HCT116 (cell line): ENCODE measurements around the gene SLC51A.
"Not testable (repeated sequence)": the region's sequence is repeated elsewhere in the genome, so short reads cannot be mapped to it uniquely, and the experiment has no call there.

Experiments used
- EZH2 ChIP-seq: fragments of 200-600 bp; sonication (generic); IDR thresholded peaks from 2 replicates; pipeline ENCODE4 v1.6.1; 2017; ENCODE audit warnings: antibody characterized with exemption, mixed run types
- POLR2A ChIP-seq: IDR thresholded peaks from 2 replicates; pipeline ENCODE4 v1.7.0; 2011; ENCODE audit warnings: borderline replicate concordance; ENCODE audit not compliant: insufficient read depth, insufficient read length; ENCODE audit errors: extremely low read depth
- RAD21 ChIP-seq: IDR thresholded peaks from 2 replicates; pipeline ENCODE4 v1.6.1; 2012; ENCODE audit warnings: low read depth, mild to moderate bottlenecking
- SRF ChIP-seq: IDR thresholded peaks from 2 replicates; pipeline ENCODE4 v1.6.1; 2012; ENCODE audit warnings: low read depth
- YY1 ChIP-seq: IDR thresholded peaks from 2 replicates; pipeline ENCODE4 v1.6.1; 2011; ENCODE audit warnings: low read length, low read depth, moderate library complexity, mild to moderate bottlenecking; ENCODE audit not compliant: insufficient replicate concordance; ENCODE audit errors: extremely low read depth
- TF ChIP-seq, protein P1 (sequence below), 3 experiments: fragments of 200-600 bp in 1 of 3; sonication (generic) in 1 of 3; IDR thresholded peaks in 2 of 3; conservative IDR thresholded peaks in 1 of 3; 2 replicates each; pipeline ENCODE4 v1.5.1; 2012 to 2017; ENCODE audit warnings: low read depth in 2 of 3, low read length in 2 of 3, antibody characterized with exemption in 1 of 3, borderline replicate concordance in 1 of 3, control low read depth in 1 of 3, mild to moderate bottlenecking in 1 of 3, mixed read lengths in 1 of 3, mixed run types in 1 of 3, moderate library complexity in 1 of 3; ENCODE audit not compliant: insufficient read depth in 1 of 3
- TF ChIP-seq, protein P2 (sequence below): IDR thresholded peaks from 2 replicates; pipeline ENCODE4 v1.6.1; 2012
- TF ChIP-seq, protein P3 (sequence below): IDR thresholded peaks from 2 replicates; pipeline ENCODE4 v1.6.1; 2011; ENCODE audit warnings: mild to moderate bottlenecking, low read length, moderate library complexity; ENCODE audit not compliant: insufficient replicate concordance; ENCODE audit errors: extremely low read depth
- TF ChIP-seq, protein P4 (sequence below): IDR thresholded peaks from 2 replicates; pipeline ENCODE4 v1.6.1; 2012; ENCODE audit warnings: low read depth

DNA sequence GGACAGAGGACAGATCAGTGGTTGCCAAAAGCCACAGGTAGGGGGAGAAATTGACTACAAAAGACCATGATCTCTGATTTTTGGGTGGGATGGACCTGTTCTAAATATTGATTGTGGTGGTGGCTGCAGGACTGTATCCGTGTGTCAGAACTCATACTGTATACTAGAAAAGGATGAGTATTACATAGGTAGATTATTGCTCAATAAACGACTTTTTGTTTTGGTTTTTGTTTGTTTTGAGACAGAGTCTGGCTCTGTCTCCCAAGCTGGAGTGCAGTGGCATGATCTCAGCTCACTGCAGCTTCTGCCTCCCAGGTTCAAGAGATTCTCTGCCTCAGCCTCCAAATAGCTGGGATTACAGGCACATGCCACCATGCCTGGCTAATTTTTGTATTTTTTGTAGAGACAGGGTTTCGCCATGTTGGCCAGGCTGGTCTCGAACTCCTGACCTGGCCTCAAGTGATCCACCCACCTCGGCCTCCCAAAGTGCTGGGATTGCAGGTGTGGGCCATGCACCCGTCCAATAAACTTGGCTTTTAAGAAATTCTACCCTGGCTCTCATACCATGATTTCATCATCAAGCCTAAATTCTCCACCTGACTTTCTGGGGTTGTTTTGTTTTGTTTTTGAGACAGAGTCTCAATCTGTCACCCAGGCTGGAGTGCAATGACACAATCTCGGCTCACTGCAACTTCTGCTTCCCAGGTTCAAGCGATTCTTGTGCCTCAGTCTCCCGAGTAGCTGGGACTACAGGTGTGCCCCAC is 10.7 kb upstream of the SLC51A start:
- not testable (repeated sequence) for TF ChIP-seq POLR2A, RAD21, YY1, EZH2, SRF
- TF ChIP-seq, protein P1, sequence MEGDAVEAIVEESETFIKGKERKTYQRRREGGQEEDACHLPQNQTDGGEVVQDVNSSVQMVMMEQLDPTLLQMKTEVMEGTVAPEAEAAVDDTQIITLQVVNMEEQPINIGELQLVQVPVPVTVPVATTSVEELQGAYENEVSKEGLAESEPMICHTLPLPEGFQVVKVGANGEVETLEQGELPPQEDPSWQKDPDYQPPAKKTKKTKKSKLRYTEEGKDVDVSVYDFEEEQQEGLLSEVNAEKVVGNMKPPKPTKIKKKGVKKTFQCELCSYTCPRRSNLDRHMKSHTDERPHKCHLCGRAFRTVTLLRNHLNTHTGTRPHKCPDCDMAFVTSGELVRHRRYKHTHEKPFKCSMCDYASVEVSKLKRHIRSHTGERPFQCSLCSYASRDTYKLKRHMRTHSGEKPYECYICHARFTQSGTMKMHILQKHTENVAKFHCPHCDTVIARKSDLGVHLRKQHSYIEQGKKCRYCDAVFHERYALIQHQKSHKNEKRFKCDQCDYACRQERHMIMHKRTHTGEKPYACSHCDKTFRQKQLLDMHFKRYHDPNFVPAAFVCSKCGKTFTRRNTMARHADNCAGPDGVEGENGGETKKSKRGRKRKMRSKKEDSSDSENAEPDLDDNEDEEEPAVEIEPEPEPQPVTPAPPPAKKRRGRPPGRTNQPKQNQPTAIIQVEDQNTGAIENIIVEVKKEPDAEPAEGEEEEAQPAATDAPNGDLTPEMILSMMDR (IDR thresholded peaks at IDR 0.05 in 2 of 3, conservative IDR thresholded peaks at IDR 0.05 in 1 of 3; ENCODE audit: borderline replicate concordance in 1 of 3, insufficient read depth in 1 of 3, low read depth in 2 of 3, low read length in 2 of 3), result peak in 1 of 3 experiments; percentile 25; a peak in 3 of 6 replicates
- TF ChIP-seq, protein P2, sequence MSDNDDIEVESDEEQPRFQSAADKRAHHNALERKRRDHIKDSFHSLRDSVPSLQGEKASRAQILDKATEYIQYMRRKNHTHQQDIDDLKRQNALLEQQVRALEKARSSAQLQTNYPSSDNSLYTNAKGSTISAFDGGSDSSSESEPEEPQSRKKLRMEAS, result not testable (repeated sequence)
- TF ChIP-seq, protein P3, sequence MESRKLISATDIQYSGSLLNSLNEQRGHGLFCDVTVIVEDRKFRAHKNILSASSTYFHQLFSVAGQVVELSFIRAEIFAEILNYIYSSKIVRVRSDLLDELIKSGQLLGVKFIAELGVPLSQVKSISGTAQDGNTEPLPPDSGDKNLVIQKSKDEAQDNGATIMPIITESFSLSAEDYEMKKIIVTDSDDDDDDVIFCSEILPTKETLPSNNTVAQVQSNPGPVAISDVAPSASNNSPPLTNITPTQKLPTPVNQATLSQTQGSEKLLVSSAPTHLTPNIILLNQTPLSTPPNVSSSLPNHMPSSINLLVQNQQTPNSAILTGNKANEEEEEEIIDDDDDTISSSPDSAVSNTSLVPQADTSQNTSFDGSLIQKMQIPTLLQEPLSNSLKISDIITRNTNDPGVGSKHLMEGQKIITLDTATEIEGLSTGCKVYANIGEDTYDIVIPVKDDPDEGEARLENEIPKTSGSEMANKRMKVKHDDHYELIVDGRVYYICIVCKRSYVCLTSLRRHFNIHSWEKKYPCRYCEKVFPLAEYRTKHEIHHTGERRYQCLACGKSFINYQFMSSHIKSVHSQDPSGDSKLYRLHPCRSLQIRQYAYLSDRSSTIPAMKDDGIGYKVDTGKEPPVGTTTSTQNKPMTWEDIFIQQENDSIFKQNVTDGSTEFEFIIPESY, result not testable (repeated sequence)
- TF ChIP-seq, protein P4, sequence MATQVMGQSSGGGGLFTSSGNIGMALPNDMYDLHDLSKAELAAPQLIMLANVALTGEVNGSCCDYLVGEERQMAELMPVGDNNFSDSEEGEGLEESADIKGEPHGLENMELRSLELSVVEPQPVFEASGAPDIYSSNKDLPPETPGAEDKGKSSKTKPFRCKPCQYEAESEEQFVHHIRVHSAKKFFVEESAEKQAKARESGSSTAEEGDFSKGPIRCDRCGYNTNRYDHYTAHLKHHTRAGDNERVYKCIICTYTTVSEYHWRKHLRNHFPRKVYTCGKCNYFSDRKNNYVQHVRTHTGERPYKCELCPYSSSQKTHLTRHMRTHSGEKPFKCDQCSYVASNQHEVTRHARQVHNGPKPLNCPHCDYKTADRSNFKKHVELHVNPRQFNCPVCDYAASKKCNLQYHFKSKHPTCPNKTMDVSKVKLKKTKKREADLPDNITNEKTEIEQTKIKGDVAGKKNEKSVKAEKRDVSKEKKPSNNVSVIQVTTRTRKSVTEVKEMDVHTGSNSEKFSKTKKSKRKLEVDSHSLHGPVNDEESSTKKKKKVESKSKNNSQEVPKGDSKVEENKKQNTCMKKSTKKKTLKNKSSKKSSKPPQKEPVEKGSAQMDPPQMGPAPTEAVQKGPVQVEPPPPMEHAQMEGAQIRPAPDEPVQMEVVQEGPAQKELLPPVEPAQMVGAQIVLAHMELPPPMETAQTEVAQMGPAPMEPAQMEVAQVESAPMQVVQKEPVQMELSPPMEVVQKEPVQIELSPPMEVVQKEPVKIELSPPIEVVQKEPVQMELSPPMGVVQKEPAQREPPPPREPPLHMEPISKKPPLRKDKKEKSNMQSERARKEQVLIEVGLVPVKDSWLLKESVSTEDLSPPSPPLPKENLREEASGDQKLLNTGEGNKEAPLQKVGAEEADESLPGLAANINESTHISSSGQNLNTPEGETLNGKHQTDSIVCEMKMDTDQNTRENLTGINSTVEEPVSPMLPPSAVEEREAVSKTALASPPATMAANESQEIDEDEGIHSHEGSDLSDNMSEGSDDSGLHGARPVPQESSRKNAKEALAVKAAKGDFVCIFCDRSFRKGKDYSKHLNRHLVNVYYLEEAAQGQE, result not testable (repeated sequence)
